Ramos (cell line): Measurements from ENCODE around the gene RUFY4.
"Not testable (repeated sequence)": the region's sequence is repeated elsewhere in the genome, so short reads cannot be mapped to it uniquely, and the experiment has no call there.

Experiments used
- in situ Hi-C: fragments of 300-500 bp; cut with MboI; formaldehyde crosslinking; loops from one replicate; pipeline ENCODE4 v1.14.3; 2022; ENCODE audit warnings: low sequenced_read_pairs; ENCODE audit not compliant: unreplicated experiment

RUFY4 gene

GRCh38 chr2:218030409-218031195 lies 38.5 kb upstream of the RUFY4 start:
- in situ Hi-C loops, result no loop called here

GRCh38 chr2:218031261-218031660 lies 37.8 kb upstream of the RUFY4 start:
- in situ Hi-C loops, result no loop called here

GRCh38 chr2:218031771-218032257 lies 37.2 kb upstream of the RUFY4 start:
- in situ Hi-C loops, result no loop called here

- in situ Hi-C loops, result no loop called here
These were observed 36.5 kb upstream of the RUFY4 start for GRCh38 chr2:218032336-218033171.

- in situ Hi-C loops, result no loop called here
These were observed 35.9 kb upstream of the RUFY4 start for GRCh38 chr2:218033208-218033589.

GRCh38 chr2:218033590-218034496 lies 35.2 kb upstream of the RUFY4 start:
- in situ Hi-C loops, result no loop called here

- in situ Hi-C loops, result not testable (repeated sequence)
These were observed 34.4 kb upstream of the RUFY4 start for GRCh38 chr2:218034497-218035213.

GRCh38 chr2:218035463-218036100 lies 33.5 kb upstream of the RUFY4 start:
- in situ Hi-C loops, result no loop called here

- in situ Hi-C loops, result no loop called here
These were observed 32.7 kb upstream of the RUFY4 start for GRCh38 chr2:218036371-218036770.

GRCh38 chr2:218039171-218039570 lies 29.9 kb upstream of the RUFY4 start:
- in situ Hi-C loops, result no loop called here

- in situ Hi-C loops, result no loop called here
These were observed 28.2 kb upstream of the RUFY4 start for GRCh38 chr2:218040883-218041282.

- in situ Hi-C loops, result no loop called here
These were observed 27.5 kb upstream of the RUFY4 start for GRCh38 chr2:218041302-218042168.

- in situ Hi-C loops, result no loop called here
These were observed 26.0 kb upstream of the RUFY4 start for GRCh38 chr2:218043100-218043499.

GRCh38 chr2:218043701-218044109 lies 25.3 kb upstream of the RUFY4 start:
- in situ Hi-C loops, result no loop called here

- in situ Hi-C loops, result not testable (repeated sequence)
These were observed 24.5 kb upstream of the RUFY4 start for GRCh38 chr2:218044599-218044998.

GRCh38 chr2:218046238-218046637 lies 22.8 kb upstream of the RUFY4 start:
- in situ Hi-C loops, result no loop called here

- in situ Hi-C loops, result no loop called here
These were observed 21.4 kb upstream of the RUFY4 start for GRCh38 chr2:218047536-218048225.

GRCh38 chr2:218051903-218052302 lies 17.1 kb upstream of the RUFY4 start:
- in situ Hi-C loops, result no loop called here
